ENCODE results near the gene IL3RA. TPM values are rescaled to one million over a fixed set of nuclear protein-coding genes. Genes with fewer than 3 reads are reported as not detected.
"Not testable (repeated sequence)": the region's sequence is repeated elsewhere in the genome, so short reads cannot be mapped to it uniquely, and the experiment has no call there.

The IL3RA gene
- total RNA-seq, 1 experiment from 2014 or later: 0.27 TPM

DNA sequence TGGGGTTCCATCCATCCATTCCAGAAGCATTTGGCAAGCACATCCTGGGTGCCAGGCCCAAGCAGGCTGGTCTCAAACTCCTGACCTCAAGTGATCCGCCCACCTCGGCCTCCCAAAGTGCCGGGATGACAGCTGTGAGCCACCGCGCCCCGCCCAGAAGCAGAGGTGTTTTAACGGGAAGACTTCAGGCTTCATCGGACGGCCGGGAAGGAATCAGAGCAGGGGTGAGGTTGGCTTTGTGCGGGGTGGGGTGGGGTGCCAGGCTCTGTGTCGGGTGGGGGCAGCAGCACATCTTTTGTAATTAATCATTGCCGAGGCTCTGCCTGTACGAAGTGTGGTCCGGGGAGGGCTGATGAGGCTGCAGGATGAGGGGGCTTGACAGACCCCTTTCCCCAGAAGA is 60.4 kb downstream of the IL3RA start:
- DNase-seq (ENCODE audit: extremely low read depth, low read depth): no peak

GRCh38 chrX:1397441-1398270 is 61.1 kb downstream of the IL3RA start:
- no peak for DNase-seq (ENCODE audit: extremely low read depth, low read depth)

DNA sequence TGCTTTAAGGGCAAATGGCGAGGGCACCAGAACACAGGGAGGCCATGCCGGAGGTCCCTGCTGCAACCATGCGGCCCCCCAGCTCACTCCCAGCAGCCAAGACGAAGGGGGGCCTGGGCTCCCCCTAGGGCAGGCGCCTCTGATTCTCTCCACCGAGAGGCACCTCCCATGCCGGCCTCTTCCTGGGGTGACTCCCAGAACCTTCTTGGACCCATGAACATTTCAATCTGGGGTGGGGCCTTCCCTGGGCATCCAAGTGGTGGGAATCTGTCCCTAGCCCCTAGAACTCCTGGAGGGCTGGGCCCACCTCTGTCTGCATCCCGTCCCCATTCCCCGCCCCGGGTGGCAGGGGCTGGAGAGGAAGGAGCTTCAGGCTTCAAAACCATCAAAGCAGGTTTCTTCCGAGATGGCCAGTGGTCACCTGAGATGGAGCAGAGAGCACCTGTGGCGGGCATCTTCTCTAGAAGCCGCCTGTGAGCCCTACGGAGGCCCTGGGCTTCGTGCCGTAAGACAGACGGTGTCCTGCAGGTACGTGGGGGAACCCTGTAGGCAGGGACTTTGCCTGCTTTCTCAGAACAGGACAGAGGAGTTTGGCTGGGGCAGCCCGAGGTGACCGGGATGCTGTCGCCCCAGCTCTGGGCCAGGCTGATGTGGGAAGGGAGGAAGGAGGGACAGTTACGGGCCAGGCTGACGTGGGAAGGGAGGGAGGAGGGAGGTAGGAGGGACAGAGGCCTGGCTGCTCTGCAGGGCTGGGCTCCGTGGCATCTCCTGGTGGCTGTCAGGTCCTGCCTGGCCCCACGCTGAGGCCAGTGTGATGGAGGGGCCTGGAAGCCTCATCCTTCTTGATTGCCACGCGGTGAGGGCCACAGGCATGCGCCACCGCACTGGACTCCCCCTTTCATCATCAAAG is 62.1 kb downstream of the IL3RA start:
- no peak for DNase-seq (ENCODE audit: extremely low read depth, low read depth)

- no peak for DNase-seq (ENCODE audit: extremely low read depth, low read depth)
These were observed 63.5 kb downstream of the IL3RA start for GRCh38 chrX:1400049-1400448.

GRCh38 chrX:1400742-1401471 is 64.3 kb downstream of the IL3RA start:
- no peak for DNase-seq (ENCODE audit: extremely low read depth, low read depth)

DNA sequence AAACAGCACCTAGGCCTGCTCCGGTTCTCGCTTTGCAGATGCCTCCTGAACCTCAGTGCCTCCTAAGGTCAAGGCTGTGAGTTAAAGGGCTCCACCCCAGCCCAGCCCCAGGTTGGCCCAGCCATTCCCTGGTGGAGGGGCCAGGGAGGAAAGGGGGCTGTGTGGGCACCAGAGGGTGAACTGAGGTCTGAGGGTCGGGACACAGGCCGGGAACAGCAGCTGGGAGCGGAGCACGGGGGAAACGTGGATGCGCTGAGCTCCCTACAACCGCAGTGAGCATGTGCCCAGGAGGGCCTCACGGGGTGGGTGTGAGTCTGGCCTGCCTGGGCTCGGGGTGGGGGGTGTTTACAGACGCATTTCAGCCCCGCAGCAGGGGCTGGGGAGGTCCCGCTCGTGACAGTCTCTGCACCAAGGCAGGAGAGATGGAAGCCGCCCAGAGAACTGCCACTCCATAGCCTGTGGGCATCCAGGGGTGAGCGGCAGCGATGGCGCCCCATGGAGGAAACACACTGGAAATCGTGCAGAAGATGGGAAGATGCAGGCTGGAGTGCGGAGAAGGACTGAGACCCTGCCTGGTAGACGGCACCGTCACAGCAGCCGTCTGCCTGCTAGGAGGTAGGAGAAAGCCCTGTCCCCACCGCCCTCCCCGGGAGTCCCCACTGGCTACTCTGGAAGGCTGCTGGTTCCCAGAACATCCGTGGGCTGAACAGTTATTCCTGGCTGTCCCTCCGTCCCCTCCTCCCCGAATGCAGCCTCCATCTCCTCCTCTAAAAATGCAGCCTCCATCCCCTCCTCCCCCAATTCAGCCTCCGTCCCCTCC is 65.2 kb downstream of the IL3RA start:
- DNase-seq (ENCODE audit: extremely low read depth, low read depth): no peak

DNA sequence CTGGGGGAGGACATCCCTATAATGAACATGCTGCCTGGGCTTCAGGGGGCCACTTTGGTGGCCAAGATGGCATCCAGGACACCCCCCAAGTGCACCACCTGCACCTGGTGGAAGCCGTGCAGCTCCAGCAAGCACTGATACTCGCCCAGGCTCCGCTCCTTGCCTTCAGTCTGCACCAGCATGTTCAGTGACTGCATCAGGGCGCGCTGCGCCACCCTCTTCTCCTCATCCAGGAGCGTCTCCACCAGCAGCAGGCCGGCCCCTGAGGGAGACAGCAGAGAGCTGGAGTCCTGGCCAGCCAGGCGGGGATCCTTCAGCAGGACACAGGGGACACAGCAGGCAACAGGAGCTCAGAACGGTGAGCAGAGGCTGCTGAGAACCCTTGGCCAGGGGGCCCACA is 66.6 kb downstream of the IL3RA start:
- no peak for DNase-seq (ENCODE audit: extremely low read depth, low read depth)

DNA sequence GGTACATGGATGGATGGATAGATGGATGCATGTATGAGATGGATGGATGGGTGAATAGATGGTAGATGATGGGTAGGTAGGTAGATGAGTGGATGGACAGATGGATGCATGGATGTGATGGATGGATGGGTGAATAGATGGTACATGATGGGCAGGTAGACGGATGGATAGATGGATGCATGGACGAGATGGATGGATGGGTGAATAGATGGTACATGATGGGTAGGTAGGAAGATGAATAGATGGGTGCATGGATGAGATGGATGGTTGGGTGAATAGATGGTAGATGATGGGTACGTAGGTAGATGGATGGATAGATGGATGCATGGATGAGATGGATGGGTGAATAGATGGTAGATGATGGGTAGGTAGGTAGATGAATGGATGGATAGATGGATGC is 67.3 kb downstream of the IL3RA start:
- DNase-seq (ENCODE audit: extremely low read depth, low read depth): not testable (repeated sequence)

- not testable (repeated sequence) for DNase-seq (ENCODE audit: extremely low read depth, low read depth)
These were observed 69.2 kb downstream of the IL3RA start for GRCh38 chrX:1405769-1406168.

DNA sequence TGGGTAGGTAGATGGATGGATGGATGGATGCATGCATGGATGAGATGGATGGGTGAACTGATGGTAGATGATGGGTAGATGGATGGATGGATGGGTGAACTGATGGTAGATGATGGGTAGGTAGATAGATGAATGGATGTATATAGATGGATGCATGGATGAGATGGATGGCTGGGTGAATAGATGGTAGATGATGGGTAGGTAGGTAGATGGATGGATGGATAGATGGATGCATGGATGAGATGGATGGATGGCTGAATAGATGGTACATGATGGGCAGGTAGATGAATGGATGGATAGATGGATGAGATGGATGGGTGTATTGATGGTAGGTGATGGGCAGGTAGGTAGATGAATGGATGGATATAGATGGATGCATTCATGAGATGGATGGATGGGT is 70.5 kb downstream of the IL3RA start:
- DNase-seq (ENCODE audit: extremely low read depth, low read depth): no peak

DNA sequence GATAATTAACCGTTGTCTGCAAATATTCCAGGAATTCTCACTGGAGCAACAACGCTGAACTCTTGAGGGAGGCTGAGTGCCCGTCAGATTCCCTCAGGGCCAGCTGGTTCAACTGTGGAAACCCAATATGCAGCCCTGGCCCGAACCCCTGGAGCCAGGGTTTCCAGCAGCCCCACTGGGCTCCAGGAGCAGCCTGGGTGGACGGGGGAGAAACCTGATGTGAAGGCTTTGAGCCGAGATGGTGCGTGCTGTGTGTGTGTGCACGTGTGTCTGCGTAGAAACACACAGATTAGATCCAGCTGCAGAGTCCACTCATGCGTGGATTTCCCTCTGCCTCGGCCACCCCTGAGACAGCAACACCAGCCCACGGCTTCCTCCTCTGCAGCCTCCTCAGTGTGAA is 74.7 kb downstream of the IL3RA start:
- no peak for DNase-seq (ENCODE audit: extremely low read depth, low read depth)

DNA sequence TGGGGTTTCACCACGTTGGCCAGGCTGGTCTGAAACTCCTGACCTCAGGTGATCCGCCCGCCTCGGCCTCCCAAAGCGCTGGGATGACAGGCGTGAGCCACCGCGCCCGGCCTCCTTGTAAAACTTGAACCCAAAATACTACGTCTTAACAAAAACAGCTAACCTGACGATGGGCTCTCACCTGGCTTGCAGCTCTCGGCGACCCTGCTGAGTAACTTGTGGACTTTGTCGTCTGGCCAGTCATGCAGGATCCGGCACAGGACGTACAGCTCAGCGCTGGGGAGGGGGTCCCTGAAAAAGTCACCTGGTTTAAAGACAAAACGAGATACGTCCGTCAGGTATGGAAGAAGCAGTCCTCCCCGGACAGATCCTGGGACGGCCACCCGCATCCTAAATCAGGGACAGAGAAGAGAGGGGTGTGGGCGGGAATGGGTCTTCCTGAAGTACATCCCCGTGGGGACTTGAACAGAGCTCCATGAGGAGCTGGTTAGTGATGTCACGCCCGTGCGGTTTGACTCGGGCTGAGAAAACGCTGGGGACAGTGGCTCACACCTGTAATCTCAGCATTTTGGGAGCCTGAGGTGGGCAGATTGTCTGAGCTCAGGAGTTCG is 76.1 kb downstream of the IL3RA start:
- DNase-seq (ENCODE audit: extremely low read depth, low read depth): no peak

GRCh38 chrX:1416327-1416784 is 79.8 kb downstream of the IL3RA start:
- no peak for DNase-seq (ENCODE audit: extremely low read depth, low read depth)

DNA sequence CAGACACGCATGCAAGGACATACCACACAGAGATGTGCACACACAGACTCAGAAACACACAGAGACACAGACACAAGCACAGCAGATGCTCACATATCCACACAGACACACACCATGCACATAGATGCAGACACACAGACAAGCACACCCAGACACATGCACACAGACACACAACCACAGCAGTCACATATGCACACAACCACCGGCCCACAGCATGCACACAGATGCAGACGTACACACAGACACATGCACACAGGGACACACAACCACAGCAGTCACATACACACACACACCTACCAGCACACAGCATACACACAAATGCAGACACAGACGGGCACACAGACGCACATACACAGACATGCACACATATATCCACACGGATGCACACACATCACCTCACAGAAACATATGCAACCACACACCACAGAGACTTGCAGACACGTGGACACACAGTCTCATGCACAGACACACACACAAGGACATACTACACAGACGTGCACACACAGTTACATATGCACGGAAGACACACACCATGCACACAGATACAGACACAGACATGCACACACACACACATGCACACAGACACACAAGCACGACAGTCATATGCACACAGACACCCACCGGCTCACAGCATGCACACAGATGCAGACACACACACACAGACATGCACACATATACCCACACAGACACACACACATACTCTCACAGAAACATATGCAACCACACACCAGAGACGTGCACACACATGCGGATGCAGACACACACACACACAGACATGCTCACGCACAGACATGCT is 80.6 kb downstream of the IL3RA start:
- no peak for DNase-seq (ENCODE audit: extremely low read depth, low read depth)

- no peak for DNase-seq (ENCODE audit: extremely low read depth, low read depth)
These were observed 81.6 kb downstream of the IL3RA start for GRCh38 chrX:1417921-1418771.

GRCh38 chrX:1418901-1419544 is 82.4 kb downstream of the IL3RA start:
- DNase-seq (ENCODE audit: extremely low read depth, low read depth): no peak
